Panc1 (cell line): Measurements from ENCODE around the gene MYLK. TPM values are rescaled to one million over a fixed set of nuclear protein-coding genes. Genes with fewer than 3 reads are reported as not detected.

Experiments
- ATAC-seq: fragments of 200-7000 bp; cut with Tn5 transposase; 2 replicates; pipeline ENCODE4 v1.9.1; 2020; ENCODE audit warnings: mild to moderate bottlenecking, moderate library complexity
- BruUV-seq: library from RNA; stranded (reverse); fragments of 400-500 nt; replicated peaks from 2 replicates; lab custom pipeline; 2021; lab: Mats Ljungman, UMichigan
- CTCF ChIA-PET: fragments of 300-600 bp; sonication (Branson Sonifier 250); formaldehyde crosslinking; loops from one replicate; lab custom pipeline; 2022; ENCODE audit warnings: antibody characterized with exemption; lab: Charles Lee
- POLR2A ChIA-PET: fragments of 300-600 bp; sonication (Branson Sonifier 250); formaldehyde crosslinking; loops from one replicate; lab custom pipeline; 2022; ENCODE audit warnings: antibody characterized with exemption; lab: Charles Lee
- DNase-seq: peaks from one replicate; pipeline ENCODE4 v3.0.0-alpha.2; 2010; ENCODE audit warnings: low read depth, low spot score
- H3K27ac ChIP-seq: 2 replicates; pipeline ENCODE4 v1.5.1; 2011; ENCODE audit warnings: mild to moderate bottlenecking, low read length, inconsistent platforms
- H3K27me3 ChIP-seq: fragments of 200-500 bp; sonication (Bioruptor generic); 2 replicates; pipeline ENCODE4 v1.6.0; 2014; ENCODE audit warnings: low read length, inconsistent platforms; ENCODE audit not compliant: control insufficient read depth, insufficient read depth
- H3K36me3 ChIP-seq: fragments of 200-500 bp; sonication (Bioruptor generic); 2 replicates; pipeline ENCODE4 v1.5.1; 2014; ENCODE audit warnings: inconsistent platforms, mild to moderate bottlenecking, low read length, moderate library complexity; ENCODE audit not compliant: control insufficient read depth, insufficient read depth
- H3K4me1 ChIP-seq: 2 replicates; pipeline ENCODE4 v1.5.1; 2011; ENCODE audit warnings: inconsistent platforms, mild to moderate bottlenecking, low read length, moderate library complexity; ENCODE audit not compliant: control insufficient read depth, insufficient read depth
- H3K4me3 ChIP-seq, 2 experiments: 2 replicates each; pipeline ENCODE4 v1.5.1; 2011 to 2012; ENCODE audit warnings: low read depth in 2 of 2, low read length in 2 of 2, mild to moderate bottlenecking in 2 of 2, inconsistent platforms in 1 of 2, moderate library complexity in 1 of 2
- H3K9me3 ChIP-seq: fragments of 200-500 bp; sonication (Bioruptor generic); 2 replicates; pipeline ENCODE4 v1.5.1; 2014; ENCODE audit warnings: low read depth, mild to moderate bottlenecking, inconsistent platforms, low read length, moderate library complexity; ENCODE audit not compliant: control insufficient read depth, insufficient read depth
- POLR2AphosphoS5 ChIP-seq: IDR thresholded peaks from 2 replicates; pipeline ENCODE4 v1.6.1; 2012; ENCODE audit warnings: mild to moderate bottlenecking, low read depth, low read length, moderate library complexity
- SIN3A ChIP-seq: IDR thresholded peaks from 2 replicates; pipeline ENCODE4 v1.6.1; 2012; ENCODE audit warnings: low read depth, mild to moderate bottlenecking, low read length, moderate library complexity, borderline replicate concordance; ENCODE audit not compliant: insufficient read depth
- TCF7L2 ChIP-seq: IDR thresholded peaks from 2 replicates; pipeline ENCODE4 v1.6.1; 2011; ENCODE audit warnings: mild to moderate bottlenecking, low read depth, low read length, inconsistent platforms
- in situ Hi-C: cut with HindIII; loops from 2 replicates; pipeline ENCODE4 v1.10.0; 2016; ENCODE audit warnings: low sequenced_read_pairs, low pct_unique_long_range_greater_than_20kb
- intact Hi-C: fragments of 100-400 bp; cut with micrococcal nuclease; formaldehyde crosslinking; loops from one replicate; pipeline ENCODE4 v1.10.0; 2022; ENCODE audit not compliant: unreplicated experiment
- total RNA-seq: library from RNA; stranded (reverse); gene quantifications from one replicate; pipeline ENCODE4 v1.2.1, GENCODE V29; 2021; ENCODE audit not compliant: unreplicated experiment
- TF ChIP-seq, protein P1 (sequence below): fragments of 450-650 bp; IDR thresholded peaks from 2 replicates; pipeline ENCODE4 v1.5.1; 2017; ENCODE audit warnings: mild to moderate bottlenecking
- TF ChIP-seq, protein P2 (sequence below), 2 experiments: IDR thresholded peaks; 2 replicates each; pipeline ENCODE4 v1.6.1; 2011 to 2012; ENCODE audit warnings: low read depth in 2 of 2, control low read depth in 1 of 2, low read length in 1 of 2, mild to moderate bottlenecking in 1 of 2, moderate library complexity in 1 of 2; ENCODE audit not compliant: insufficient read depth in 1 of 2

The MYLK gene
- total RNA-seq, 1 experiment from 2014 or later, result 29.7 TPM

DNA sequence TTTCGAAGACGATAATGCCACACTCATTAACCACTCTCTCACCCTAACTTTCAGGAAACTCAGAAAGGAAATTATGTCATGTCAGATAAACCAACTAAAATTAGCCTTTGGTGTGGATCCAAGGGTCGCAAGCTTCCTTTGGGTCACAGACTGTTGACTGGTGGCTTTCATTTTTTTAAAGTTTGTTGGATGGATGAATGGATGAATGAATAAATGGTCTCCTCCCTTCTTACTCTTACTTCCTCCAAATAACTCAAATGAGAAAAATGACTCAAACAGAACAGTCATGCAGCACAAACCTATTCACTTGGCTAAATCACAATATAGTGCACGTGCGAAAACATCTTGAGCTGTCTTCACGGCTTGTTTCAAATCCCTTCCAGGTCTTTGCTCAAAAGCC lies 216.3 kb downstream of the MYLK start:
- intact Hi-C loops (no loop called here), in situ Hi-C loops (no loop called here)
- POLR2A ChIA-PET, result no interaction called here
- no peaks in the 10 kb centered on the region for H3K4me1 ChIP-seq
- no peak overlapping the region for H3K4me3 ChIP-seq
- BruUV-seq, result no TSS peak
- ATAC-seq (no peak), DNase-seq (no peak)
- CTCF ChIA-PET, result no interaction called here
- H3K36me3 ChIP-seq, result no peaks in the 10 kb centered on the region
- TF ChIP-seq TCF7L2 (no peak), SIN3A (no peak), POLR2AphosphoS5 (no peak)
- TF ChIP-seq, protein P1, sequence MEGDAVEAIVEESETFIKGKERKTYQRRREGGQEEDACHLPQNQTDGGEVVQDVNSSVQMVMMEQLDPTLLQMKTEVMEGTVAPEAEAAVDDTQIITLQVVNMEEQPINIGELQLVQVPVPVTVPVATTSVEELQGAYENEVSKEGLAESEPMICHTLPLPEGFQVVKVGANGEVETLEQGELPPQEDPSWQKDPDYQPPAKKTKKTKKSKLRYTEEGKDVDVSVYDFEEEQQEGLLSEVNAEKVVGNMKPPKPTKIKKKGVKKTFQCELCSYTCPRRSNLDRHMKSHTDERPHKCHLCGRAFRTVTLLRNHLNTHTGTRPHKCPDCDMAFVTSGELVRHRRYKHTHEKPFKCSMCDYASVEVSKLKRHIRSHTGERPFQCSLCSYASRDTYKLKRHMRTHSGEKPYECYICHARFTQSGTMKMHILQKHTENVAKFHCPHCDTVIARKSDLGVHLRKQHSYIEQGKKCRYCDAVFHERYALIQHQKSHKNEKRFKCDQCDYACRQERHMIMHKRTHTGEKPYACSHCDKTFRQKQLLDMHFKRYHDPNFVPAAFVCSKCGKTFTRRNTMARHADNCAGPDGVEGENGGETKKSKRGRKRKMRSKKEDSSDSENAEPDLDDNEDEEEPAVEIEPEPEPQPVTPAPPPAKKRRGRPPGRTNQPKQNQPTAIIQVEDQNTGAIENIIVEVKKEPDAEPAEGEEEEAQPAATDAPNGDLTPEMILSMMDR, result no peak
- TF ChIP-seq, protein P2, sequence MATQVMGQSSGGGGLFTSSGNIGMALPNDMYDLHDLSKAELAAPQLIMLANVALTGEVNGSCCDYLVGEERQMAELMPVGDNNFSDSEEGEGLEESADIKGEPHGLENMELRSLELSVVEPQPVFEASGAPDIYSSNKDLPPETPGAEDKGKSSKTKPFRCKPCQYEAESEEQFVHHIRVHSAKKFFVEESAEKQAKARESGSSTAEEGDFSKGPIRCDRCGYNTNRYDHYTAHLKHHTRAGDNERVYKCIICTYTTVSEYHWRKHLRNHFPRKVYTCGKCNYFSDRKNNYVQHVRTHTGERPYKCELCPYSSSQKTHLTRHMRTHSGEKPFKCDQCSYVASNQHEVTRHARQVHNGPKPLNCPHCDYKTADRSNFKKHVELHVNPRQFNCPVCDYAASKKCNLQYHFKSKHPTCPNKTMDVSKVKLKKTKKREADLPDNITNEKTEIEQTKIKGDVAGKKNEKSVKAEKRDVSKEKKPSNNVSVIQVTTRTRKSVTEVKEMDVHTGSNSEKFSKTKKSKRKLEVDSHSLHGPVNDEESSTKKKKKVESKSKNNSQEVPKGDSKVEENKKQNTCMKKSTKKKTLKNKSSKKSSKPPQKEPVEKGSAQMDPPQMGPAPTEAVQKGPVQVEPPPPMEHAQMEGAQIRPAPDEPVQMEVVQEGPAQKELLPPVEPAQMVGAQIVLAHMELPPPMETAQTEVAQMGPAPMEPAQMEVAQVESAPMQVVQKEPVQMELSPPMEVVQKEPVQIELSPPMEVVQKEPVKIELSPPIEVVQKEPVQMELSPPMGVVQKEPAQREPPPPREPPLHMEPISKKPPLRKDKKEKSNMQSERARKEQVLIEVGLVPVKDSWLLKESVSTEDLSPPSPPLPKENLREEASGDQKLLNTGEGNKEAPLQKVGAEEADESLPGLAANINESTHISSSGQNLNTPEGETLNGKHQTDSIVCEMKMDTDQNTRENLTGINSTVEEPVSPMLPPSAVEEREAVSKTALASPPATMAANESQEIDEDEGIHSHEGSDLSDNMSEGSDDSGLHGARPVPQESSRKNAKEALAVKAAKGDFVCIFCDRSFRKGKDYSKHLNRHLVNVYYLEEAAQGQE (IDR thresholded peaks at IDR 0.05; ENCODE audit: insufficient read depth in 1 of 2, low read depth in 2 of 2, low read length in 1 of 2), result no peak
- no peaks in the 10 kb centered on the region; the same call in 1 of the 2 replicates for H3K27me3 ChIP-seq
- no peaks in the 10 kb centered on the region for H3K9me3 ChIP-seq
- no peak overlapping the region for H3K27ac ChIP-seq

DNA sequence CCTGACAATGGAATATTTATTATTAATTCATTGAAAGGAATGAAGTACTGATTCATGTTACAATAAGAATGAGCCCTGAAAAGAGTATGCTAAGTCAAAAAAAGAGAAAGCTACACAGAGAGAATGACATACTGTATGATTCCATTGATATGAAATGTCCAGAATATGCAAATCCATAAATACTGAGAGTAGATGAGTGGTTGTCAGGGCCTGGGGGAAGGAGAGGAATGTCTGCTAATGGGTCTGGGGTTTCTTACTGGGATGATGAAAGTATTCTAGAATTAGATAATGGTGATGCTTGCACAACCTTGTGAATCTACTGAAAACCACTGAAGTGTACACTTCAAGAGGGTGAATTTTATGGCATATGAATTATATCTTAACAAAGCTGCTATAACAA lies 219.4 kb downstream of the MYLK start:
- no TSS peak for BruUV-seq
- ATAC-seq (no peak), DNase-seq (no peak)
- POLR2A ChIA-PET, result no interaction called here
- Histone ChIP-seq H3K27me3 (no peaks in the 10 kb centered on the region), H3K9me3 (no peaks in the 10 kb centered on the region), H3K4me1 (no peaks in the 10 kb centered on the region), H3K27ac (no peak overlapping the region), H3K36me3 (no peaks in the 10 kb centered on the region), H3K4me3 (no peak overlapping the region)
- intact Hi-C loops (no loop called here), in situ Hi-C loops (no loop called here)
- CTCF ChIA-PET, result no interaction called here
- TF ChIP-seq, protein P2 (IDR thresholded peaks at IDR 0.05; ENCODE audit: insufficient read depth in 1 of 2, low read depth in 2 of 2, low read length in 1 of 2), result no peak
- TF ChIP-seq SIN3A, result no peak
- TF ChIP-seq, protein P1, result no peak
- TF ChIP-seq TCF7L2, result no peak
- TF ChIP-seq POLR2AphosphoS5, result no peak
